Testis (tissue), 3 donors: ENCODE measurements around the gene MRPL10. TPM values are rescaled to one million over a fixed set of nuclear protein-coding genes. Genes with fewer than 3 reads are reported as not detected.

Experiments used
- DNase-seq: peaks from one replicate; pipeline ENCODE4 v3.0.0-alpha.2; 2019
- H3K27ac ChIP-seq, 2 donors: fragments of 200-600 bp; sonication (generic); one replicate each; pipeline ENCODE4 v1.5.1; 2019
- H3K27me3 ChIP-seq: fragments of 200-600 bp; sonication (generic); one replicate; pipeline ENCODE4 v1.5.1; 2019
- H3K36me3 ChIP-seq: fragments of 200-600 bp; sonication (generic); one replicate; pipeline ENCODE4 v1.5.1; 2017; ENCODE audit warnings: low read depth; ENCODE audit errors: missing control alignments
- H3K4me1 ChIP-seq: fragments of 200-600 bp; sonication (generic); one replicate; pipeline ENCODE4 v1.5.1; 2019
- H3K4me3 ChIP-seq, 2 donors: fragments of 200-600 bp; sonication (generic); one replicate each; pipeline ENCODE4 v1.5.1; 2017 to 2019
- H3K9me3 ChIP-seq: fragments of 200-600 bp; sonication (generic); one replicate; pipeline ENCODE4 v1.5.1; 2017
- CTCF ChIP-seq, 3 experiments: fragments of 450-650 bp in 2 of 3; fragments of 200-600 bp in 1 of 3; sonication (generic) in 1 of 3; IDR thresholded peaks; one replicate each; pipeline ENCODE4 v1.5.1; 2016 to 2019; ENCODE audit warnings: antibody characterized with exemption in 3 of 3, mild to moderate bottlenecking in 2 of 3, moderate library complexity in 1 of 3
- POLR2A ChIP-seq: fragments of 450-650 bp; IDR thresholded peaks from one replicate; pipeline ENCODE4 v1.6.1; 2017; ENCODE audit warnings: antibody characterized with exemption, mild to moderate bottlenecking, moderate library complexity
- WGBS, 2 donors: methylation state at CpG; one replicate each; pipeline ENCODE4 v1.1.5; 2018; 5-methylcytosine and 5-hydroxymethylcytosine counted together
- intact Hi-C: fragments of 100-400 bp; cut with DNase I; formaldehyde crosslinking; loops from one replicate; pipeline ENCODE4 v1.15.1; 2023; ENCODE audit warnings: low total_unique reads
- polyA plus RNA-seq: library from polyadenylated mRNA; stranded (reverse); fragments of 350-450 nt; fragmentation: Illumina TruSeq; extraction: RNeasy Lipid Tissue Mini Kit (QIAGEN cat#74804); gene quantifications from one replicate; pipeline ENCODE4 v1.2.3, GENCODE V29; 2014; ENCODE audit warnings: low read depth, low replicate concordance; ENCODE audit not compliant: insufficient read depth
- total RNA-seq, 2 donors: library from RNA; depleted of rRNA; stranded (reverse); fragments of >200 nt; gene quantifications; one replicate each; pipeline ENCODE4 v1.2.3, GENCODE V29; 2016

Gene MRPL10
- total and polyA plus RNA-seq, 3 donors from 2014 or later, result 47.1 to 51.5 (median 47.4) TPM

GRCh38 chr17:47860386-47860785 is 29.0 kb upstream of the MRPL10 start:
- H3K27me3 ChIP-seq, result no peaks in the 10 kb centered on the region
- intact Hi-C loops, result no loop called here

GRCh38 chr17:47857551-47858455 is 26.5 kb upstream of the MRPL10 start:
- Histone ChIP-seq H3K27me3 (no peaks in the 10 kb centered on the region), H3K9me3 (no peaks in the 10 kb centered on the region), H3K4me1 (no peaks in the 10 kb centered on the region), H3K27ac (no peak overlapping the region), H3K36me3 (no peaks in the 10 kb centered on the region), H3K4me3 (no peak overlapping the region)
- intact Hi-C loops, result no loop called here
- WGBS, 2 donors, result 83 to 92% methylated on average over 14 to 16 of the region's 16 CpGs
- TF ChIP-seq POLR2A (no peak), CTCF (IDR thresholded peaks at IDR 0.05) (no peak)
- DNase-seq, result no peak

More at GRCh38 chr17:47860386-47860785, 29.0 kb upstream of the MRPL10 start:
- TF ChIP-seq POLR2A (no peak), CTCF (IDR thresholded peaks at IDR 0.05) (no peak)
- Histone ChIP-seq H3K4me3 (no peak overlapping the region), H3K4me1 (no peaks in the 10 kb centered on the region), H3K36me3 (no peaks in the 10 kb centered on the region), H3K9me3 (no peaks in the 10 kb centered on the region), H3K27ac (no peak overlapping the region)
- WGBS, 2 donors, result 87 to 91% methylated on average over 5 of the region's 5 CpGs
- DNase-seq, result no peak

GRCh38 chr17:47856830-47857229 is 25.5 kb upstream of the MRPL10 start:
- no peaks in the 10 kb centered on the region for H3K36me3 ChIP-seq
- no peak overlapping the region for H3K4me3 ChIP-seq
- intact Hi-C loops, result no loop called here
- DNase-seq, result no peak
- no peaks in the 10 kb centered on the region for H3K9me3 ChIP-seq
- H3K27ac ChIP-seq, result no peak overlapping the region
- H3K4me1 ChIP-seq, result peaks cover 4% of the 10 kb centered on the region
- H3K27me3 ChIP-seq, result no peaks in the 10 kb centered on the region
- TF ChIP-seq POLR2A (no peak), CTCF (IDR thresholded peaks at IDR 0.05) (no peak)

GRCh38 chr17:47855737-47856136 is 24.4 kb upstream of the MRPL10 start:
- Histone ChIP-seq H3K4me3 (no peak overlapping the region), H3K27me3 (no peaks in the 10 kb centered on the region), H3K36me3 (no peaks in the 10 kb centered on the region), H3K27ac (no peak overlapping the region), H3K9me3 (no peaks in the 10 kb centered on the region), H3K4me1 (peaks cover 12% of the 10 kb centered on the region)
- 46 to 64% methylated on average over 3 of the region's 3 CpGs for WGBS, 2 donors
- DNase-seq, result no peak
- intact Hi-C loops, result no loop called here
- TF ChIP-seq CTCF (IDR thresholded peaks at IDR 0.05), result no peak
- TF ChIP-seq POLR2A, result no peak

GRCh38 chr17:47853616-47854015 is 22.3 kb upstream of the MRPL10 start:
- H3K27ac ChIP-seq, result no peak overlapping the region
- no peak for DNase-seq
- H3K9me3 ChIP-seq, result no peaks in the 10 kb centered on the region
- H3K27me3 ChIP-seq, result no peaks in the 10 kb centered on the region
- H3K4me1 ChIP-seq, result peaks cover 13% of the 10 kb centered on the region
- 50 to 52% methylated on average over 5 of the region's 5 CpGs for WGBS, 2 donors
- TF ChIP-seq CTCF (IDR thresholded peaks at IDR 0.05), result no peak
- TF ChIP-seq POLR2A, result no peak
- intact Hi-C loops, result no loop called here
- no peaks in the 10 kb centered on the region for H3K36me3 ChIP-seq
- no peak overlapping the region for H3K4me3 ChIP-seq
